ENCODE measurements around the gene LSM11. TPM values are rescaled to one million over a fixed set of nuclear protein-coding genes. Genes with fewer than 3 reads are reported as not detected.

Gene LSM11
- polyA plus RNA-seq, 1 of the 3 experiments (the other 2 are of a cell fraction) = 0.95 TPM

DNA sequence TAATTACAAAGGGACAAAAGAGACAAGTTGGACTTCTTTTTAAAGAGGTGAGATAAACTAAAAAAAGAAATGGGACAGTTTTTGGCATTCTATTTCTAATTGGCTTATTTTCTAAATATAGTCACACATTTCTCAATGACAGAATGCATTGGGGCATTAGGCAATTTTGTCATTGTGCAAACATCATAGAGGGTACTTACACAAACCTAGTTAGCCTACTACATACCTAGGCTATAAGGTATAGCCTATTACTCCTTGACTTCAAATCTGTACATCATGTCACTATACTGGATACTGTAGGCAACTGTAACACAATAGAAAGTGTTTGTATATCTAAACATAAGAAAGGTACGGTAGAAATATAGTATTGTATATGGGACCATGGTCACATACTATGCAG, 56.1 kb downstream of the LSM11 start:
- no peak for DNase-seq
- H2AFZ ChIP-seq (ENCODE audit: low read depth) = no peak overlapping the region
- no peaks in the 10 kb centered on the region for H3K4me1 ChIP-seq (ENCODE audit: control insufficient read depth in 1 of 2, insufficient read depth in 2 of 2, low read depth in 1 of 2, low read length in 1 of 2)
- H3K9me3 ChIP-seq = no peaks in the 10 kb centered on the region
- H3K9ac ChIP-seq = no peak overlapping the region
- no peaks in the 10 kb centered on the region for H3K9me2 ChIP-seq
- ChIA-PET POLR2A (no interaction called here), CTCF (interaction anchor here (1.2 kb wide), 1 partner anchor 12 kb away, joined by 4 read pairs; no protein-coding TSS in a partner anchor)
- WGBS (ENCODE audit: low lambda C conversion rate) = 89% methylated on average over 1 of the region's 1 CpG
- H3K36me3 ChIP-seq (replicated peaks in 1 of 2; ENCODE audit: control insufficient read depth in 1 of 2, insufficient read depth in 2 of 2, low read length in 1 of 2) = peaks cover 47 to 71% of the 10 kb centered on the region in 2 experiments
- H3K27me3 ChIP-seq (ENCODE audit: insufficient read depth) = no peaks in the 10 kb centered on the region
- H3K4me2 ChIP-seq = no peak overlapping the region
- no peak overlapping the region for H3K4me3 ChIP-seq (ENCODE audit: low read depth in 2 of 2, low read length in 1 of 2)
- no peaks in the 10 kb centered on the region for H4K20me1 ChIP-seq (ENCODE audit: insufficient read depth)
- no peak for TF ChIP-seq FOXJ3 (CRISPR knock-in tag; IDR thresholded peaks at IDR 0.05)
- TF ChIP-seq EP300 (IDR thresholded peaks at IDR 0.05; ENCODE audit: borderline replicate concordance in 1 of 2, low read depth in 1 of 2, low read length in 1 of 2) = no peak
- TF ChIP-seq, protein P1, sequence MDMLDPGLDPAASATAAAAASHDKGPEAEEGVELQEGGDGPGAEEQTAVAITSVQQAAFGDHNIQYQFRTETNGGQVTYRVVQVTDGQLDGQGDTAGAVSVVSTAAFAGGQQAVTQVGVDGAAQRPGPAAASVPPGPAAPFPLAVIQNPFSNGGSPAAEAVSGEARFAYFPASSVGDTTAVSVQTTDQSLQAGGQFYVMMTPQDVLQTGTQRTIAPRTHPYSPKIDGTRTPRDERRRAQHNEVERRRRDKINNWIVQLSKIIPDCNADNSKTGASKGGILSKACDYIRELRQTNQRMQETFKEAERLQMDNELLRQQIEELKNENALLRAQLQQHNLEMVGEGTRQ (IDR thresholded peaks at IDR 0.05; ENCODE audit: borderline replicate concordance, low read depth, low read length) = no peak
- TF ChIP-seq, protein P2, sequence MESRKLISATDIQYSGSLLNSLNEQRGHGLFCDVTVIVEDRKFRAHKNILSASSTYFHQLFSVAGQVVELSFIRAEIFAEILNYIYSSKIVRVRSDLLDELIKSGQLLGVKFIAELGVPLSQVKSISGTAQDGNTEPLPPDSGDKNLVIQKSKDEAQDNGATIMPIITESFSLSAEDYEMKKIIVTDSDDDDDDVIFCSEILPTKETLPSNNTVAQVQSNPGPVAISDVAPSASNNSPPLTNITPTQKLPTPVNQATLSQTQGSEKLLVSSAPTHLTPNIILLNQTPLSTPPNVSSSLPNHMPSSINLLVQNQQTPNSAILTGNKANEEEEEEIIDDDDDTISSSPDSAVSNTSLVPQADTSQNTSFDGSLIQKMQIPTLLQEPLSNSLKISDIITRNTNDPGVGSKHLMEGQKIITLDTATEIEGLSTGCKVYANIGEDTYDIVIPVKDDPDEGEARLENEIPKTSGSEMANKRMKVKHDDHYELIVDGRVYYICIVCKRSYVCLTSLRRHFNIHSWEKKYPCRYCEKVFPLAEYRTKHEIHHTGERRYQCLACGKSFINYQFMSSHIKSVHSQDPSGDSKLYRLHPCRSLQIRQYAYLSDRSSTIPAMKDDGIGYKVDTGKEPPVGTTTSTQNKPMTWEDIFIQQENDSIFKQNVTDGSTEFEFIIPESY (IDR thresholded peaks at IDR 0.05; ENCODE audit: borderline replicate concordance, low read depth) = no peak
- TF ChIP-seq SMC3 (IDR thresholded peaks at IDR 0.05; ENCODE audit: low read depth, low read length) = no peak
- no peak for TF ChIP-seq MXI1 (IDR thresholded peaks at IDR 0.05; ENCODE audit: low read depth, low read length)
- TF ChIP-seq RAD21 (IDR thresholded peaks at IDR 0.05; ENCODE audit: low read length) = no peak
- TF ChIP-seq, protein P3, sequence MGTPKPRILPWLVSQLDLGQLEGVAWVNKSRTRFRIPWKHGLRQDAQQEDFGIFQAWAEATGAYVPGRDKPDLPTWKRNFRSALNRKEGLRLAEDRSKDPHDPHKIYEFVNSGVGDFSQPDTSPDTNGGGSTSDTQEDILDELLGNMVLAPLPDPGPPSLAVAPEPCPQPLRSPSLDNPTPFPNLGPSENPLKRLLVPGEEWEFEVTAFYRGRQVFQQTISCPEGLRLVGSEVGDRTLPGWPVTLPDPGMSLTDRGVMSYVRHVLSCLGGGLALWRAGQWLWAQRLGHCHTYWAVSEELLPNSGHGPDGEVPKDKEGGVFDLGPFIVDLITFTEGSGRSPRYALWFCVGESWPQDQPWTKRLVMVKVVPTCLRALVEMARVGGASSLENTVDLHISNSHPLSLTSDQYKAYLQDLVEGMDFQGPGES (IDR thresholded peaks at IDR 0.05; ENCODE audit: low read depth, low read length) = no peak
- TF ChIP-seq, protein P4, sequence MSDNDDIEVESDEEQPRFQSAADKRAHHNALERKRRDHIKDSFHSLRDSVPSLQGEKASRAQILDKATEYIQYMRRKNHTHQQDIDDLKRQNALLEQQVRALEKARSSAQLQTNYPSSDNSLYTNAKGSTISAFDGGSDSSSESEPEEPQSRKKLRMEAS (IDR thresholded peaks at IDR 0.05; ENCODE audit: low read depth) = no peak
- no peak for TF ChIP-seq GATA2 (CRISPR knock-in tag; IDR thresholded peaks at IDR 0.05)
- no peak for TF ChIP-seq RFX5 (IDR thresholded peaks at IDR 0.05; ENCODE audit: low read length)
- TF ChIP-seq EZH2phosphoT487 (IDR thresholded peaks at IDR 0.05; ENCODE audit: borderline replicate concordance, low read depth) = no peak
- no peaks in the 10 kb centered on the region for H3F3A ChIP-seq (replicated peaks; ENCODE audit: insufficient read depth)
- H3K27ac ChIP-seq (ENCODE audit: low read depth in 2 of 2, low read length in 1 of 2) = no peak overlapping the region
- H3K79me2 ChIP-seq (ENCODE audit: insufficient read depth) = no peaks in the 10 kb centered on the region

DNA sequence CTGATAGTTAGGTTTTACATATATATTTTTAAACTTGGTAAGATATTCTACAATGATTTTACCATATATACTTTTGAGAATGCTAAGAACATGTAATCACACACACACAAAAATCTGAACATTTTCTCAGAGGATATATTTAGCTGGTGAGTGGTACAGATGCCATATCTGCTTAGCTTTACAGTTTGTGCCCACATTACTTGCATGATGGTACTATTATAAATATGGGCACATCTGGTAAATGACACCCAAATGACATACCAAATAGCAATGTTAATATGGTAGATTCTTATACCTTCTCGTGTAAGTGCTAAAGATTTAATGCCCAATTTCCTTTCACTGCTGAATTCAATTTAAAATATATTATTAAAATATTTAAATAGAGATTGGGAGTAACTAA, 56.6 kb downstream of the LSM11 start:
- Histone ChIP-seq H3K9me3 (no peaks in the 10 kb centered on the region), H3K36me3 (replicated peaks in 1 of 2; ENCODE audit: control insufficient read depth in 1 of 2, insufficient read depth in 2 of 2, low read length in 1 of 2) (peaks cover 46 to 72% of the 10 kb centered on the region in 2 experiments), H3K9ac (no peak overlapping the region), H3K4me3 (ENCODE audit: low read depth in 2 of 2, low read length in 1 of 2) (no peak overlapping the region), H2AFZ (ENCODE audit: low read depth) (no peak overlapping the region), H3K27me3 (ENCODE audit: insufficient read depth) (no peaks in the 10 kb centered on the region), H4K20me1 (ENCODE audit: insufficient read depth) (no peaks in the 10 kb centered on the region), H3K9me2 (no peaks in the 10 kb centered on the region), H3K4me1 (ENCODE audit: control insufficient read depth in 1 of 2, insufficient read depth in 2 of 2, low read depth in 1 of 2, low read length in 1 of 2) (no peaks in the 10 kb centered on the region), H3K27ac (ENCODE audit: low read depth in 2 of 2, low read length in 1 of 2) (no peak overlapping the region), H3K4me2 (no peak overlapping the region), H3K79me2 (ENCODE audit: insufficient read depth) (no peaks in the 10 kb centered on the region), H3F3A (replicated peaks; ENCODE audit: insufficient read depth) (no peaks in the 10 kb centered on the region)
- WGBS (ENCODE audit: low lambda C conversion rate) = 88% methylated on average over 1 of the region's 1 CpG
- POLR2A ChIA-PET = no interaction called here
- no peak for DNase-seq
- TF ChIP-seq, protein P5, sequence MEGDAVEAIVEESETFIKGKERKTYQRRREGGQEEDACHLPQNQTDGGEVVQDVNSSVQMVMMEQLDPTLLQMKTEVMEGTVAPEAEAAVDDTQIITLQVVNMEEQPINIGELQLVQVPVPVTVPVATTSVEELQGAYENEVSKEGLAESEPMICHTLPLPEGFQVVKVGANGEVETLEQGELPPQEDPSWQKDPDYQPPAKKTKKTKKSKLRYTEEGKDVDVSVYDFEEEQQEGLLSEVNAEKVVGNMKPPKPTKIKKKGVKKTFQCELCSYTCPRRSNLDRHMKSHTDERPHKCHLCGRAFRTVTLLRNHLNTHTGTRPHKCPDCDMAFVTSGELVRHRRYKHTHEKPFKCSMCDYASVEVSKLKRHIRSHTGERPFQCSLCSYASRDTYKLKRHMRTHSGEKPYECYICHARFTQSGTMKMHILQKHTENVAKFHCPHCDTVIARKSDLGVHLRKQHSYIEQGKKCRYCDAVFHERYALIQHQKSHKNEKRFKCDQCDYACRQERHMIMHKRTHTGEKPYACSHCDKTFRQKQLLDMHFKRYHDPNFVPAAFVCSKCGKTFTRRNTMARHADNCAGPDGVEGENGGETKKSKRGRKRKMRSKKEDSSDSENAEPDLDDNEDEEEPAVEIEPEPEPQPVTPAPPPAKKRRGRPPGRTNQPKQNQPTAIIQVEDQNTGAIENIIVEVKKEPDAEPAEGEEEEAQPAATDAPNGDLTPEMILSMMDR (IDR thresholded peaks at IDR 0.05) = no peak
- TF ChIP-seq EP300 (IDR thresholded peaks at IDR 0.05; ENCODE audit: borderline replicate concordance in 1 of 2, low read depth in 1 of 2, low read length in 1 of 2) (no peak), TCF12 (IDR thresholded peaks at IDR 0.05) (no peak)
- CTCF ChIA-PET = interaction anchor here (1.2 kb wide), 1 partner anchor 12 kb away, joined by 4 read pairs; no protein-coding TSS in a partner anchor
